Stimulated activated CD4-positive, alpha-beta T cell treated with anti-CD3 and anti-CD28 coated beads, Interleukin-1b, Interleukin-23, amount 100 ng/mL, for 48 hours (primary cell): ENCODE results near the gene CCL18.
"Not testable (repeated sequence)": the region's sequence is repeated elsewhere in the genome, so short reads cannot be mapped to it uniquely, and the experiment has no call there.

Source experiments
- DNase-seq: peaks from one replicate; pipeline ENCODE4 v3.0.0-alpha.2; 2020

The CCL18 gene

DNA sequence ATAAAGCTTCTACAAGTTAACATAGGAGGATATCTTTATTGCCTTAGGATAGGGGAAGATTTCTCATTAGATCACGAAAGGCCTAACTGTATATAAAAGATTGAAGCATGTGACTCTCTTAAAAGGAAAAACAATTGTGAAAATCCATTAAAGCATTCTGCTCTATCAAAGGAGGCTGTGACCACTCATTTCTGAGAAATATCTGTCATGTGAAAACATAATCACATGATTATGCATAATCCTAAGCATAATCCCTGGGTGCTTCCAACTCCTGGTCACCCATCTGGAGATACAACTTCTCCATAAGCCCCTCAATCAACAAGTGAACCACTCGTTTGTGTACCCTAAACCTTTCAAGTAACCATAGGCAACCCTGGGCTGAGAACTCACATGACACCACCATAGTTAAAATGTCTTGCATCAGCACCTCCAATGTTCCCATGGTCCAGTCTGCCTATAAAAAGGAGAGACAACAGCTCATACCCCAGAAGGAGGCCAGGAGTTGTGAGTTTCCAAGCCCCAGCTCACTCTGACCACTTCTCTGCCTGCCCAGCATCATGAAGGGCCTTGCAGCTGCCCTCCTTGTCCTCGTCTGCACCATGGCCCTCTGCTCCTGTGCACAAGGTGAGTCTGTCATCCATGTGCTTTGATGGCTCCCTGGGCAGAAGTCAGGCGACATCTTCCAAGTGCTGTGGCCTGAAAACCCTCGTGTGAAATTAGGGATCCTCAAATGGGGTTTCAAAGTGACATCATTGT lies at the start of gene CCL18:
Gene CCL18 (plus strand): TSS at position 487 of the 756 bp plus-strand sequence. CDS start 71 bp downstream, at position 558.
- no peak for DNase-seq

GRCh38 chr17:36014946-36015345 lies 49.1 kb upstream of the CCL18 start:
- no peak for DNase-seq

DNA sequence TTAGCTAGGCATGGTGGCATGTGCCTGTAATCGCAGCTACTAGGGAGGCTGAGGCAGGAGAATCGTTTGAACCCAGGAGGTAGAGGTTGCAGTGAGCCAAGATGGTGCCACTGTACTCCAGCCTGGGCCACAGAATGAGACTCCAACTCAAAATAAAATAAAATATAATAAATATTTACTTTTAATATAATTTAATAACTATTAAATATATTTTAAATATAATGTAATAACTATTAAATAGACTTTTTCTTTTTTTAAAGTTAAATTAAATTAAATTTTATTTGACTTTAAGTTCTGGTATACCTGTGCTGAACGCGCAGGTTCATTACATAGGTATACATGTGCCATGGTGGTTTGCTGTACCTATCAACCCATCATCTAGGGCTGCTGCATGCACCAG lies 48.2 kb upstream of the CCL18 start:
- not testable (repeated sequence) for DNase-seq

DNA sequence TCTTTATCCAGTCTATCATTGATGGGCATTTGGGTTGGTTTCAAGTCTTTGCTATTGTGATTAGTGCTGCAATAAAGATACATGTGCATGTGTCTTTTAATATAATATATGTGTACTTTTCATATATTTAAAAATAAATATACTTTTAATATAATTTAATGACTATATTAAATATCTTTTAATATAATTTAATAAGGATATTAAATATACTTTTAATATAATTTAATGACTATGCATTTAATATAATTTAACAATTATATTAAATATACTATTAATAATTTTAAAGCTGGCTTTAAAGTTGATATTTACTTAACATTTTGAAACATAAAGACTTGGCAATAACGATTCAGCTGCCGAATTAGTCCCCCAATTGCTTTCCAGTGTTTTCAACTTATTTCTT lies 47.5 kb upstream of the CCL18 start:
- DNase-seq = no peak

- no peak for DNase-seq
Measured at GRCh38 chr17:36017799-36018198, 46.3 kb upstream of the CCL18 start, which contains the start of gene CCL23. Gene CCL23 (minus strand): TSS chr17:36017972. CDS start chr17:36017897, 75 bp downstream.

DNA sequence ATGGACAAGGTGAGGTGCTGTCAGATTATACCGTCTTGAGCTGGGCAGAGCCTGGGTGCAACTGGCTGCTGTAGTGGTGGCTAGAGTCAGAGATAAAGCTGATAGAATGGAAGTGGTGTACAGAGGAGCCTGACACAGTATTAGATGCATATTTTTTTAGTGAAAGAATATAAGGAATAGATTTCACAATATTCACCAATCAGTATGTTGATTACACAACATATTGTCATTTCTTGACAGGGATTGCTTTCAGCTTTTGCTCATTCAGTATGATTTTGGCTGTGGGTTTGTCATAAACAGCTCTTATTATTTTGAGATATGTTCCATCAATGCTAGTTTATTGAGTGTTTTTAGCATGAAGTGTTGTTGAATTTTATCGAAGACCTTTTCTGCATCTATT lies 44.6 kb upstream of the CCL18 start:
- no peak for DNase-seq

- DNase-seq = no peak
Measured at GRCh38 chr17:36024106-36024869, 39.8 kb upstream of the CCL18 start.

DNA sequence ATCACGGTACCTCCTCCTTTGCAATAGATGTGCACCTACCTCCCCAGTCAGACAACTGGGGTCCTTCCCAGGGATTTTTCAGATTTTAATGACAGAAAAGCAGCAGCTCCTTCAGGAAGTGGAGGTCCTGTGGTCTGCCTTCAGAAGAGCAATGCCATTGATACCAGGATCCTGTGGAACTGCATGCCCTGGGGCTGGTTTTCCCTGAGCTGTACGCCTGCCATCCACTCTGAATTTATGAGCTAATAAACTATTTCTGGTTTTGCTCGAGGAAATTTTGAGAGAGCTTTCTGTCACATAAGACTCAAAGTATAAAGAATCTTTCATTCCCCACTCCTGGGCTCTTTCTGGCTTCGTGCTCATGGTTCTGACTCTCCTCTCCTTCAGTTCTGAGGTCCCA lies 36.3 kb upstream of the CCL18 start:
- DNase-seq = no peak

DNA sequence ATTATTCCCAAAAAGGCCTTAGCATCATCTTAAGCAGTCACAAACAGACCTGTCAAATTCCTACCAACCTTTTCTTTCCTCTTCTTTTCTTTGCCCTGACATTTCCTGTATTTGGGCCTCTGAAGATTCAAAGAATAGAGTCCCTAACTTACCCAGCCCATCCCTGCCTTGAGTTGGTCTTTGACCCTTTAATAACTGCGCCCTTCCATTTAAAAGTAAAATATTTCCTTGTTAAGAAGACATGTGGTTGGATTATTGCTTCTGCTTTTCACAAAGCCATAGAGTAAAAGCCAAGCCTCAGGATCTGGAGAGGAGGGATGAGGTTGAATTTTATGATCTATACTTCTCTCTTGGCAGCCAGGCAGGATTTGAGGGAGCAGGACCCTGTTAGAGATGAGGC lies 33.1 kb upstream of the CCL18 start:
- no peak for DNase-seq

DNA sequence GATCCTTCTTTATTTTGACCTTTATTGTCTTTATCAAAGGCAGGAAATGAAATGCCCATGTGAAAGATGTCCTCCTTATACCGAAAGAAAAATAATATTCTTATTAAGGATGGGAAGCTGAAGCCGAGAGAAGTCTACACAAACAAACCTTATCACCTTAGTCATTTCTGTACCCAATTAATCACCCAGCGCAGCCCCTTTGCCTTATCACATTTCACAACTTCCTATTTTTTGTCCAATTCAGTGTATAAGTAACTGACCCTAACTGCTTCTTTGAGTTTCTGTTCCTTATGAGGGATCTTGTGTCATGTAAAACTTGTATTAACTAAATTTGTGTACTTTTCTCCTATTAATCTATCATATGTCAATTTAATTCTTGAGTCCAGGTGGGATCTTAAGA lies 29.9 kb upstream of the CCL18 start:
- DNase-seq = no peak

GRCh38 chr17:36036235-36036634 lies 27.8 kb upstream of the CCL18 start:
- DNase-seq = no peak

- no peak for DNase-seq
Measured at GRCh38 chr17:36048066-36048465, 16.0 kb upstream of the CCL18 start.

- no peak for DNase-seq
Measured at GRCh38 chr17:36049643-36050042, 14.4 kb upstream of the CCL18 start.

DNA sequence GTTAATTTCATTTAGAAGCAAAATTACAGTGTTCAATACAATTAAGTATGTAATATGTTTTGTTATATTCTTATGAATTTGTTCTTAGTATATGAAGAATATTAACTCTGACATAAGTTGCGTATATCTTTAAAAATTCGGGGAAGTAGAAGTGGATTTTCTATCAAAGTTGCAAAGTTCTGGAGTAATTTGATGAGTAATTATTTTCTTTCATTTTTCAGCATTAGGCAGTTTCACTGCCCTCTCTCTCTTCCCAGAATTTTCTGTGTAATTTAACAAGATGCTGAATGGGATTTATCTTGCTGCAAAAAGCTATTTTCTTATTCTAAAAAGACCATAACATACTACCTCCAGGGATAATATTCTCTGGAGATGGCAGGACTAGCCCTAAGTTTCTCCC lies 8.9 kb upstream of the CCL18 start:
- no peak for DNase-seq

DNA sequence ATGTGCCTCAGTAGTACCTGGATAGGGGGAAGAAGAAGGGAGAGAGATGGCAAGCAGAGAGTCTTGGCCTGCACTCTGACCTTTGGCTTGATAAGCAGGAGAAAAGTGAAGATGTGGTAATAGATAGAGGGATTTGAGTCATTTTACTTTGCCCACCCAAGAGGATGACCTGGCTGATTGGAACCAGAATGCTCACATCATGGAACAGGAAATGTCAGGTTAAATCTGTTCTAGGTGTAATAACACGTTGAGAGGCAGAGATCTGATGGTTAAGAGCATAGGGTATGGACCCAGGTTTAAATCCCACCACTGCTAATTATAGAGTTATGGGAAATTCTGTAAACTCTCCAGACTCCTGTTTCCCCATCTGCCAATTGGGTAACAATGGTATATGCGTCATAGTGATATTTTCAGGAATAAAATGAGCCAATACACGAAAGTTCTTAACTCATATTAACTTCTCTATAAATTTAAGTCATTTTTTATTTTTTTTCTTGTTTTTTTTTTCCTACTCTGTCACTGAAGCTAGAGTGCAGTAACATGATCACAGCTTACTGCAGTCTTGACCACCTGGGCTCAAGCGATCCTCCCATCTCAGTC lies 8.1 kb upstream of the CCL18 start:
- no peak for DNase-seq

DNA sequence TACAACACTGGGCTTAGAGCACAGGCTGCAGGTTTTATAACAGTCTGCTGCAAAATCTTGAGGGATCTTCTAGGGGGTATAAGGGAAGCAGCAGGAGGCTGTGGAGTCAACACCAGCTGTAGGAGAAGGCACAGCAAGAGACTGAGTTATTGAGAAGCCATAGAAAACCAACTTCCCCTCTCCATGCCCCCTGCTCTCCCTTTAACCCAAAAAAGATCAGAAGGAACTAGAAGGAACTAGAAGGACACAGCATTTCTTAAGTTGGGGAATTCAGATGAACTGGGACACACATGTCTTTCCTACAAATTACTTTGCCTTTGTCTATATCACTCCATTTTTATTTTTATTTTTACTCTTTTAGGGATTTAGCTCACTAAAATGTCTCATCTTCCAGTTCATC lies 6.2 kb upstream of the CCL18 start:
- DNase-seq = no peak

DNA sequence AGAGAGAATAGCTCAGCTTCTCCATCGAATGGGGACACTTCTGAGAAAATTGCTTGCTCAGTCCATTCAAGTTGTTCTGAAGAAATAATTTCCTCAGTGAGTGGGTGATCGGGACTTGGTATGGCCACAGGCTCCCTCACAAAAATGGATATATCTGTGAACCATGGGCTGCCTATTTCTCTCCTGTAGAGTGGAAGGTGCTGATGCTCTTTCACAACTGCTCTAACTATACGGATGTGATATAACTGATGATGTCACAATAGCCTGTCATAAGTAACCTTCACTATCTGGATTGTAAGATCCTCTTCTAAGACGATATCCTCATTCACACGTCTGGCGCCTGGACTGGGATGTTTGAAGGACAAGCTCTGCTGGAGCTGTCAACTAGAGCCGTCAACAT lies 4.7 kb upstream of the CCL18 start:
- no peak for DNase-seq

- no peak for DNase-seq
Measured at GRCh38 chr17:36060816-36061215, 3.3 kb upstream of the CCL18 start.

GRCh38 chr17:36066365-36066985 lies 2.4 kb downstream of the CCL18 start:
- DNase-seq = no peak

DNA sequence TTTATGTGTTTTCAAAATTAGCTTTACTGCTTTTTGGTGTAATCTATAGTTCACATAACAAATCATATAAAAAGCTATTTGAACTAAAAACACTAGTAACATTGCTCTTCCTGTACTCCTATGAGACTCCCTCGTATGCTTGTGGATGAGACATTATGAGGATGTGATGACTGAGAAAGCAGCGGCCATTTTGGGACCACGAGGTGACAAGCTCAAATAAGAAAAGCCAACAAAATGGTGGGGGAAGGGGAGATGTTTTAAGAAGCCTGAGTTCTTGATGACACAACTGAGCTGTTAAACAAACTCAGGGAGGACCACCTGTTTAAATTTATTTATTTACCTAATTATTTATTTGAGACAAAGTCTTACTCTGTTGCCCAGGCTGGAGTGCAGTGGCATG lies 4.5 kb downstream of the CCL18 start:
- DNase-seq = no peak

DNA sequence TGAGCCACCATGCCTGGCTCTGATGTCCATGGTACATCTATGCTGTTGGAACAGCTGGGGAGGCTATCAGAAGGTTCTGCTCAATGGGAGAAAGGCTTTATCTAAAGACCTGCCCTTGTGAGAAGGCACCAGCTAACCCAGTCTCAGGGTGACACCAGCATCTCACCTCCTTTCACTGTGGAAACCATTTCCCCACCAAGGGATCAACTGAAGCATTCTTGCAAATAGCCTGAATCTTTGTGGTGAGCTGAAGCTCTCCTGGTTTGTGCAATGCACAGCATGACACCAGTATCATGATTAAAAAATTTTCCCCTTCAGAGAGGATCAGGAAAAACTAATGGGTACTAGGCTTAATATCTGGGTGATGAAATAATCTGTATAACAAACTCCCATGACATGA lies 5.1 kb downstream of the CCL18 start:
- no peak for DNase-seq

- DNase-seq = no peak
Measured at GRCh38 chr17:36070427-36070826, 6.4 kb downstream of the CCL18 start.

- DNase-seq = no peak
Measured at GRCh38 chr17:36071751-36072150, 7.7 kb downstream of the CCL18 start.
